SK-N-SH (cell line): ENCODE results near the gene RANBP9. TPM values are rescaled to one million over a fixed set of nuclear protein-coding genes. Genes with fewer than 3 reads are reported as not detected.

Experiments
- CTCF ChIA-PET: fragments of 300-600, 350-600 bp; formaldehyde crosslinking; extraction: SDS; loops from one replicate; lab custom pipeline; 2021; lab: Yijun Ruan, JAX
- POLR2A ChIA-PET: fragments of 350-600 bp; sonication (Branson Sonifier 250); formaldehyde crosslinking; extraction: SDS; loops from one replicate; lab custom pipeline; 2020; ENCODE audit warnings: antibody characterized with exemption, inconsistent platforms; lab: Yijun Ruan, JAX
- DNase-seq: peaks from one replicate; pipeline ENCODE4 v3.0.0; 2012
- H2AFZ ChIP-seq: fragments of 200-600 bp; sonication (generic); 2 replicates; pipeline ENCODE4 v1.8.1; 2016; ENCODE audit warnings: antibody characterized with exemption, mild to moderate bottlenecking, low read depth
- H3F3A ChIP-seq: fragments of 200-600 bp; sonication (generic); replicated peaks from 2 replicates; pipeline ENCODE3; 2016; ENCODE audit warnings: antibody characterized with exemption, mild to moderate bottlenecking; ENCODE audit not compliant: insufficient read depth
- H3K27ac ChIP-seq, 2 experiments: fragments of 200-500 bp in 1 of 2; fragments of 200-600 bp in 1 of 2; sonication (Bioruptor generic) in 1 of 2; sonication (generic), shearing (Covaris generic) in 1 of 2; 2 replicates each; pipeline versions ENCODE4 v1.5.1 to v1.6.1; 2014 to 2016; ENCODE audit warnings: low read depth in 2 of 2, inconsistent platforms in 1 of 2, low read length in 1 of 2, mild to moderate bottlenecking in 1 of 2, mixed read lengths in 1 of 2
- H3K27me3 ChIP-seq: fragments of 200-600 bp; sonication (generic), shearing (Covaris generic); 2 replicates; pipeline ENCODE4 v1.6.1; 2016; ENCODE audit warnings: mixed run types; ENCODE audit not compliant: insufficient read depth
- H3K36me3 ChIP-seq, 2 experiments: fragments of 200-500 bp in 1 of 2; fragments of 200-600 bp in 1 of 2; sonication (Bioruptor generic) in 1 of 2; sonication (generic) in 1 of 2; replicated peaks in 1 of 2; 2 replicates each; pipeline versions ENCODE3 to v1.5.1; 2014 to 2016; ENCODE audit warnings: low read length in 1 of 2, mild to moderate bottlenecking in 1 of 2; ENCODE audit not compliant: insufficient read depth in 2 of 2, control insufficient read depth in 1 of 2
- H3K4me1 ChIP-seq, 2 experiments: fragments of 200-500 bp in 1 of 2; fragments of 200-600 bp in 1 of 2; sonication (Bioruptor generic) in 1 of 2; sonication (generic), shearing (Covaris generic) in 1 of 2; 2 replicates each; pipeline versions ENCODE4 v1.5.1 to v1.6.1; 2014 to 2016; ENCODE audit warnings: low read depth in 1 of 2, low read length in 1 of 2, mixed run types in 1 of 2; ENCODE audit not compliant: insufficient read depth in 2 of 2, control insufficient read depth in 1 of 2
- H3K4me2 ChIP-seq: fragments of 200-600 bp; sonication (generic), shearing (Covaris generic); 2 replicates; pipeline ENCODE4 v1.6.1; 2017; ENCODE audit warnings: mixed run types
- H3K4me3 ChIP-seq, 2 experiments: fragments of 200-500 bp in 1 of 2; fragments of 200-600 bp in 1 of 2; sonication (Bioruptor generic) in 1 of 2; sonication (generic), shearing (Covaris generic) in 1 of 2; 2 replicates each; pipeline versions ENCODE4 v1.5.1 to v1.8.1; 2014 to 2016; ENCODE audit warnings: low read depth in 2 of 2, inconsistent platforms in 1 of 2, low read length in 1 of 2, mild to moderate bottlenecking in 1 of 2, mixed read lengths in 1 of 2, moderate library complexity in 1 of 2
- H3K79me2 ChIP-seq: fragments of 200-600 bp; sonication (generic); 2 replicates; pipeline ENCODE4 v1.8.1; 2017; ENCODE audit warnings: mild to moderate bottlenecking; ENCODE audit not compliant: insufficient read depth
- H3K9ac ChIP-seq: fragments of 200-600 bp; sonication (generic); 2 replicates; pipeline ENCODE4 v1.6.1; 2017; ENCODE audit warnings: mixed run types
- H3K9me2 ChIP-seq: fragments of 200-600 bp; sonication (generic); 2 replicates; pipeline ENCODE4 v1.6.1; 2017; ENCODE audit warnings: mixed run types
- H3K9me3 ChIP-seq: fragments of 200-600 bp; sonication (generic); 2 replicates; pipeline ENCODE4 v1.6.1; 2017; ENCODE audit warnings: mixed run types, mild to moderate bottlenecking, moderate library complexity
- H4K20me1 ChIP-seq: fragments of 200-600 bp; sonication (generic); 2 replicates; pipeline ENCODE4 v1.6.1; 2017; ENCODE audit warnings: mild to moderate bottlenecking, mixed run types; ENCODE audit not compliant: insufficient read depth
- CHD2 ChIP-seq: fragments of 150-350 bp; IDR thresholded peaks from 2 replicates; pipeline ENCODE4 v1.6.1; 2018; ENCODE audit warnings: low read length; ENCODE audit not compliant: partially characterized antibody
- GABPA ChIP-seq: IDR thresholded peaks from 2 replicates; pipeline ENCODE4 v1.4.0; 2012; ENCODE audit warnings: low read depth, mild to moderate bottlenecking
- GATA2 ChIP-seq: sonication (generic); formaldehyde crosslinking; IDR thresholded peaks from 2 replicates; pipeline ENCODE4 v1.5.0; 2020; ENCODE audit warnings: mild to moderate bottlenecking, missing genetic modification reagents
- MEF2A ChIP-seq: IDR thresholded peaks from 2 replicates; pipeline ENCODE4 v1.4.0; 2012; ENCODE audit warnings: low read depth, borderline replicate concordance
- MXI1 ChIP-seq: IDR thresholded peaks from 2 replicates; pipeline ENCODE4 v1.6.1; 2012; ENCODE audit warnings: mild to moderate bottlenecking, low read depth, low read length, improper control_type of control experiment
- POLR2AphosphoS5 ChIP-seq: IDR thresholded peaks from 2 replicates; pipeline ENCODE4 v1.6.1; 2012; ENCODE audit warnings: low read depth, low read length
- RCOR1 ChIP-seq: fragments of 150-350 bp; IDR thresholded peaks from 2 replicates; pipeline ENCODE4 v1.6.1; 2017; ENCODE audit warnings: antibody characterized with exemption, low read length
- SMC3 ChIP-seq: IDR thresholded peaks from 2 replicates; pipeline ENCODE4 v1.6.1; 2012; ENCODE audit warnings: low read depth, low read length, improper control_type of control experiment
- TEAD4 ChIP-seq: IDR thresholded peaks from 2 replicates; pipeline ENCODE4 v1.4.0; 2012; ENCODE audit warnings: mild to moderate bottlenecking, borderline replicate concordance; ENCODE audit not compliant: insufficient read depth
- USF2 ChIP-seq: fragments of 150-350 bp; IDR thresholded peaks from 2 replicates; pipeline ENCODE4 v1.6.1; 2017; ENCODE audit warnings: antibody characterized with exemption, low read length, low read depth, borderline replicate concordance
- ZBTB33 ChIP-seq: IDR thresholded peaks from 2 replicates; pipeline ENCODE4 v1.4.0; 2012; ENCODE audit warnings: low read depth, borderline replicate concordance
- WGBS: methylation state at CpG from one replicate; pipeline ENCODE4 v1.1.6; 2017; ENCODE audit warnings: low lambda C conversion rate; 5-methylcytosine and 5-hydroxymethylcytosine counted together
- polyA plus RNA-seq, 3 experiments: library from polyadenylated mRNA; depleted of rRNA; stranded (reverse); fragments of >200 nt; gene quantifications; 2 replicates each; pipeline ENCODE4 v1.2.3, GENCODE V29; 2012

RANBP9 gene
- polyA plus RNA-seq, 1 of the 3 experiments (the other 2 are of a cell fraction) = 20.4 TPM

GRCh38 chr6:13617066-13617465 is 94.6 kb downstream of the RANBP9 start:
- H4K20me1 ChIP-seq = peaks cover 14% of the 10 kb centered on the region
- H3K9me2 ChIP-seq = no peaks in the 10 kb centered on the region
- H3K9ac ChIP-seq = no peak overlapping the region; the same call in 1 of the 2 replicates
- no peaks in the 10 kb centered on the region for H3K9me3 ChIP-seq
- CTCF ChIA-PET = interaction anchor here (1.0 to 3.5 kb wide), 5 partner anchors 8 to 179 kb away, joined by 3 to 30 read pairs (median 4); partner anchors contain the start of gene SIRT5
- 83% methylated on average over 2 of the region's 2 CpGs for WGBS
- no peak overlapping the region for H3K27ac ChIP-seq
- TF ChIP-seq CHD2 = no peak
- no peak for TF ChIP-seq GABPA
- TF ChIP-seq ZBTB33 = no peak
- TF ChIP-seq MEF2A = no peak
- no peak for TF ChIP-seq GATA2
- no peak for TF ChIP-seq POLR2AphosphoS5
- TF ChIP-seq TEAD4 = no peak
- TF ChIP-seq, all 33 proteins: peak for 0
- DNase-seq = no peak
- H3K4me3 ChIP-seq = peak overlapping the region in 1 of 2 experiments; percentile 96; a peak in 1 of 4 replicates
- H3K4me2 ChIP-seq = peak overlapping the region; percentile 88
- H3K36me3 ChIP-seq = peaks cover 46 to 52% of the 10 kb centered on the region in 2 experiments
- peaks cover 61% of the 10 kb centered on the region for H3K79me2 ChIP-seq
- peaks cover 27% of the 10 kb centered on the region for H3F3A ChIP-seq
- no peak overlapping the region for H2AFZ ChIP-seq
- H3K4me1 ChIP-seq = peaks cover 5 to 24% of the 10 kb centered on the region in 2 experiments; a peak in 3 of 4 replicates
- POLR2A ChIA-PET = no interaction called here
- no peaks in the 10 kb centered on the region for H3K27me3 ChIP-seq

GRCh38 chr6:13615792-13616120 is 95.9 kb downstream of the RANBP9 start:
- POLR2A ChIA-PET = interaction anchor here (0.7 to 4.1 kb wide), 10 partner anchors 9 to 287 kb away, joined by 3 to 33 read pairs (median 6); partner anchors contain the start of genes RANBP9, SIRT5 and TBC1D7
- CTCF ChIA-PET = interaction anchor here (0.6 to 3.5 kb wide), 25 partner anchors 9 to 1868 kb away, joined by 3 to 30 read pairs (median 4); partner anchors contain the start of genes GFOD1 and SIRT5
- TF ChIP-seq RCOR1 = no peak
- TF ChIP-seq SMC3 = no peak
- peak; percentile 12; the same call in 1 of the 2 replicates for TF ChIP-seq MXI1
- no peak for TF ChIP-seq USF2
- Histone ChIP-seq H3K9me2 (no peaks in the 10 kb centered on the region), H3K9ac (peak overlapping the region; percentile 91), H4K20me1 (peaks cover 14% of the 10 kb centered on the region), H3K4me2 (peak overlapping the region; percentile 88), H3F3A (peaks cover 21% of the 10 kb centered on the region), H3K27me3 (no peaks in the 10 kb centered on the region), H3K4me1 (peaks cover 5 to 24% of the 10 kb centered on the region in 2 experiments; a peak in 3 of 4 replicates), H2AFZ (peak overlapping the region; percentile 85), H3K36me3 (peaks cover 33 to 39% of the 10 kb centered on the region in 2 experiments), H3K27ac (peak overlapping the region; percentile 93 to 95), H3K9me3 (no peaks in the 10 kb centered on the region), H3K79me2 (peaks cover 61% of the 10 kb centered on the region), H3K4me3 (peak overlapping the region; percentile 96 to 99)
- 0% methylated on average over 14 of the region's 14 CpGs for WGBS
- DNase-seq = peak; percentile 54
